Fibroblast of lung (primary cell): ENCODE measurements around the gene OMP. TPM values are rescaled to one million over a fixed set of nuclear protein-coding genes. Genes with fewer than 3 reads are reported as not detected.
A peak's percentile ranks its signal among the peaks of the same experiment; 100 is the strongest.

Experiments
- DNase-seq, 2 donors: peaks; one replicate each; pipeline versions ENCODE4 v3.0.0 to v3.0.0-alpha.2; 2010; ENCODE audit warnings: low read depth in 2 of 2
- H2AFZ ChIP-seq: 2 replicates; pipeline ENCODE4 v1.5.1; 2012; ENCODE audit warnings: low read length, control low read depth, inconsistent platforms
- H3K27ac ChIP-seq: 2 replicates; pipeline ENCODE4 v1.5.1; 2011; ENCODE audit warnings: low read length, control low read depth; ENCODE audit not compliant: insufficient read depth
- H3K27me3 ChIP-seq: 2 replicates; pipeline ENCODE4 v1.5.1; 2011; ENCODE audit warnings: mild to moderate bottlenecking, low read length; ENCODE audit not compliant: control insufficient read depth, insufficient read depth
- H3K36me3 ChIP-seq: 2 replicates; pipeline ENCODE4 v1.5.1; 2011; ENCODE audit warnings: low read length; ENCODE audit not compliant: control insufficient read depth, insufficient read depth
- H3K4me1 ChIP-seq: 2 replicates; pipeline ENCODE4 v1.5.1; 2011; ENCODE audit warnings: low read length; ENCODE audit not compliant: control insufficient read depth, insufficient read depth; ENCODE audit errors: extremely low read depth
- H3K4me2 ChIP-seq: 2 replicates; pipeline ENCODE4 v1.5.1; 2011; ENCODE audit warnings: low read length, control low read depth; ENCODE audit not compliant: insufficient read depth; ENCODE audit errors: extremely low read depth
- H3K4me3 ChIP-seq, 4 experiments: fragments of 200-600 bp in 1 of 4; sonication (generic) in 1 of 4; replicated peaks in 1 of 4; 2 replicates each; pipeline ENCODE4 v1.5.1; 2011 to 2016; ENCODE audit warnings: low read length in 4 of 4, low read depth in 3 of 4, mild to moderate bottlenecking in 3 of 4, control low read depth in 2 of 4, inconsistent platforms in 1 of 4, mixed read lengths in 1 of 4; ENCODE audit not compliant: insufficient read depth in 1 of 4; ENCODE audit errors: control extremely low read depth in 1 of 4
- H3K79me2 ChIP-seq: 2 replicates; pipeline ENCODE4 v1.5.1; 2012; ENCODE audit warnings: mild to moderate bottlenecking, low read length, inconsistent platforms; ENCODE audit not compliant: control insufficient read depth, insufficient read depth
- H3K9ac ChIP-seq: 2 replicates; pipeline ENCODE4 v1.5.1; 2011; ENCODE audit warnings: mild to moderate bottlenecking, low read length, control low read depth; ENCODE audit not compliant: insufficient read depth
- H3K9me3 ChIP-seq: 2 replicates; pipeline ENCODE4 v1.5.1; 2012; ENCODE audit warnings: low read depth, low read length; ENCODE audit not compliant: control insufficient read depth, insufficient read depth
- H4K20me1 ChIP-seq: 2 replicates; pipeline ENCODE4 v1.5.1; 2011; ENCODE audit warnings: low read length; ENCODE audit not compliant: control insufficient read depth, insufficient read depth; ENCODE audit errors: extremely low read depth
- CTCF ChIP-seq, 2 donors: IDR thresholded peaks in 1 of 2; conservative IDR thresholded peaks in 1 of 2; 1 replicate in 1 of 2; 2 replicates in 1 of 2; pipeline ENCODE4 v1.5.1; 2011 to 2012; ENCODE audit warnings: low read length in 2 of 2, control low read depth in 1 of 2, inconsistent platforms in 1 of 2, low read depth in 1 of 2, mild to moderate bottlenecking in 1 of 2
- EZH2 ChIP-seq: IDR thresholded peaks from 2 replicates; pipeline ENCODE4 v1.5.1; 2012; ENCODE audit warnings: low read length, control low read depth, mild to moderate bottlenecking; ENCODE audit errors: missing control alignments
- polyA plus RNA-seq, 2 donors: library from polyadenylated mRNA; depleted of rRNA in 1 of 2; stranded (reverse) in 1 of 2; unstranded in 1 of 2; fragments of >200 nt; gene quantifications; 2 replicates each; pipeline ENCODE4 v1.2.1, GENCODE V29; 2011 to 2012; ENCODE audit warnings: missing spikeins in 1 of 2
- total RNA-seq: library from RNA; depleted of rRNA; stranded (reverse); fragments of >200 nt; gene quantifications from 2 replicates; pipeline ENCODE4 v1.2.1, GENCODE V29; 2014

Gene OMP
- total and polyA plus RNA-seq, 2 donors (not counting 1 experiment from before 2014, with no cell fraction given), result 0.83 TPM; not detected in 1

GRCh38 chr11:77127235-77127911, 24.7 kb downstream of the OMP start:
- H3K36me3 ChIP-seq, result peaks cover 2% of the 10 kb centered on the region
- TF ChIP-seq EZH2 (no peak), CTCF (conservative IDR thresholded peaks at IDR 0.05 in 1 of 2, IDR thresholded peaks at IDR 0.05 in 1 of 2; ENCODE audit: low read depth in 1 of 2, low read length in 2 of 2) (peak; percentile 95 to 99)
- H3K4me2 ChIP-seq, result peak overlapping the region; percentile 87
- no peaks in the 10 kb centered on the region for H3K9me3 ChIP-seq
- H3K27ac ChIP-seq, result no peak overlapping the region
- H3K79me2 ChIP-seq, result no peaks in the 10 kb centered on the region
- no peaks in the 10 kb centered on the region for H4K20me1 ChIP-seq
- DNase-seq, result peak in 1 of 2 donors; percentile 47
- H3K9ac ChIP-seq, result no peak overlapping the region
- peak overlapping the region; percentile 21 for H2AFZ ChIP-seq
- peak overlapping the region; percentile 8 to 58 (median 30) for H3K4me3 ChIP-seq
- H3K27me3 ChIP-seq, result no peaks in the 10 kb centered on the region
- peaks cover 5% of the 10 kb centered on the region for H3K4me1 ChIP-seq

GRCh38 chr11:77127920-77128691, 25.5 kb downstream of the OMP start, which contains the start of gene MYO7A:
MYO7A (plus strand) TSS chr11:77128246; CDS start chr11:77130635, 2,389 bp downstream.
- Histone ChIP-seq H3K4me3 (peak within 1 kb of the TSS; percentile 8 to 58 (median 30)), H3K4me2 (peak within 1 kb of the TSS; percentile 87), H3K4me1 (peaks cover 5% of the 10 kb centered on the region), H3K9ac (no peak within 1 kb of the TSS), H3K36me3 (peaks cover 2% of the 10 kb centered on the region), H3K27me3 (no peaks in the 10 kb centered on the region), H3K27ac (no peak within 1 kb of the TSS), H3K9me3 (no peaks in the 10 kb centered on the region), H3K79me2 (no peaks in the 10 kb centered on the region), H4K20me1 (no peaks in the 10 kb centered on the region), H2AFZ (peak within 1 kb of the TSS; percentile 21)
- DNase-seq, result peak in 1 of 2 donors; percentile 33
- TF ChIP-seq CTCF (conservative IDR thresholded peaks at IDR 0.05 in 1 of 2, IDR thresholded peaks at IDR 0.05 in 1 of 2; ENCODE audit: low read depth in 1 of 2, low read length in 2 of 2) (no peak), EZH2 (no peak)

- no peak for TF ChIP-seq CTCF (conservative IDR thresholded peaks at IDR 0.05 in 1 of 2, IDR thresholded peaks at IDR 0.05 in 1 of 2; ENCODE audit: low read depth in 1 of 2, low read length in 2 of 2)
- no peak for TF ChIP-seq EZH2
- H3K79me2 ChIP-seq, result no peaks in the 10 kb centered on the region
- no peak for DNase-seq
Observed at GRCh38 chr11:77129069-77129841, 26.6 kb downstream of the OMP start.

More at GRCh38 chr11:77129069-77129841, 26.6 kb downstream of the OMP start:
- Histone ChIP-seq H3K36me3 (no peaks in the 10 kb centered on the region), H3K27ac (no peak overlapping the region), H3K9ac (no peak overlapping the region), H4K20me1 (no peaks in the 10 kb centered on the region), H3K4me1 (peaks cover 5% of the 10 kb centered on the region), H3K9me3 (no peaks in the 10 kb centered on the region), H3K4me2 (no peak overlapping the region), H3K4me3 (no peak overlapping the region), H2AFZ (no peak overlapping the region), H3K27me3 (no peaks in the 10 kb centered on the region)
